HEK293 (cell line): ENCODE measurements around the gene RPS28.

Experiments used
- TRIM28 ChIP-seq: IDR thresholded peaks from 2 replicates; pipeline ENCODE4 v1.6.1; 2011; ENCODE audit warnings: low read length, control low read depth, borderline replicate concordance
- ZEB2 ChIP-seq: fragments of 450-650 bp; formaldehyde crosslinking; IDR thresholded peaks from 2 replicates; pipeline ENCODE4 v1.5.1; 2016; ENCODE audit warnings: missing biosample characterization, missing genetic modification characterization
- ZNF121 ChIP-seq: fragments of 450-650 bp; formaldehyde crosslinking; IDR thresholded peaks from 2 replicates; pipeline ENCODE4 v1.5.1; 2016; ENCODE audit warnings: missing biosample characterization, missing genetic modification characterization
- ZNF510 ChIP-seq: fragments of 450-650 bp; formaldehyde crosslinking; IDR thresholded peaks from 2 replicates; pipeline ENCODE4 v1.5.1; 2018; ENCODE audit warnings: mild to moderate bottlenecking, missing genetic modification characterization, missing biosample characterization; ENCODE audit not compliant: insufficient replicate concordance
- ZNF660 ChIP-seq: fragments of 450-650 bp; IDR thresholded peaks from 2 replicates; pipeline ENCODE4 v1.5.1; 2018; ENCODE audit warnings: missing biosample characterization, mild to moderate bottlenecking, missing genetic modification characterization
- TF ChIP-seq, protein P1 (sequence below): fragments of 450-650 bp; formaldehyde crosslinking; IDR thresholded peaks from 2 replicates; pipeline ENCODE4 v1.5.1; 2016; ENCODE audit warnings: missing biosample characterization, missing genetic modification characterization
- TF ChIP-seq, protein P2 (sequence below): fragments of 450-650 bp; formaldehyde crosslinking; IDR thresholded peaks from 2 replicates; pipeline ENCODE4 v1.5.1; 2016; ENCODE audit warnings: missing biosample characterization, missing genetic modification characterization

DNA sequence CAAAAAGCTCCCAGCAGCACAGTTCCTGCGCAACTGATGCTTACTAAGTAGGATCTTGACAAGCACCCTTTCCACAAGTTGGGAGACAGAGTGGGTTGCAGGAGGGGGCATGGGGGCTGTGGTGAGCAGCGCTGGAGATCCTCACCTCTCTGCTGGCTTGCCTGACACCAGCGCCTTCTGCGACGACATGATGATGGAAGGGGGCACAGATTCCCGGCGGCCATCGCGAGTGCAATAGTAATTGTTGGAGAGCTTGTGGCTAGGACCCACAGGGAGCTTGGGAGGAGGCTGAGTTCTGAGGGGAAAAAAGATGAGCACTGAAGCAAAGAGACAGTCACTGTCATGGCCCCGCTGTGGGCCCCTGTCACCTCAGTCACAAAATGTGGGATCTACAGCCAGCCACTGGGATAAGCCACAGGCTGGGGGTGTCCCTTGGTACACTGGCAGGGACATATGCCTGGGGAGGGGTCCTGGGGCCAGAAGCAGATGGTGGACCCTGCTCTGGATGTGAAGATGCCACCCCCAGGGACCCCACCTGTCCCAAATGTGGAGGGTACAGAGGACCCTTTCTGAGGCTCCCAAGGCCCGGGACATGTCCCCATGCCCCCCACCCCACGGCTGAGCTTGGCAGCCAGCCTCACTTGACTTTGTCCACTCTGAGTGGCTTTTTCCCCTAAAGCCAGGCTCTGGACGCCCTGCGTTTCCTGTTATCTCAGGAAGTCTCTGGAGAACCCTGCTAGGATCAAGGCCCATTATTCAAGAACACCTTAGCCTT, 4.8 kb upstream of the RPS28 start:
- TF ChIP-seq ZNF510 (no peak), ZEB2 (tag by site-specific recombination) (no peak), ZNF121 (tag by site-specific recombination) (no peak), TRIM28 (no peak), ZNF660 (tag by site-specific recombination) (no peak)
- TF ChIP-seq, protein P1, sequence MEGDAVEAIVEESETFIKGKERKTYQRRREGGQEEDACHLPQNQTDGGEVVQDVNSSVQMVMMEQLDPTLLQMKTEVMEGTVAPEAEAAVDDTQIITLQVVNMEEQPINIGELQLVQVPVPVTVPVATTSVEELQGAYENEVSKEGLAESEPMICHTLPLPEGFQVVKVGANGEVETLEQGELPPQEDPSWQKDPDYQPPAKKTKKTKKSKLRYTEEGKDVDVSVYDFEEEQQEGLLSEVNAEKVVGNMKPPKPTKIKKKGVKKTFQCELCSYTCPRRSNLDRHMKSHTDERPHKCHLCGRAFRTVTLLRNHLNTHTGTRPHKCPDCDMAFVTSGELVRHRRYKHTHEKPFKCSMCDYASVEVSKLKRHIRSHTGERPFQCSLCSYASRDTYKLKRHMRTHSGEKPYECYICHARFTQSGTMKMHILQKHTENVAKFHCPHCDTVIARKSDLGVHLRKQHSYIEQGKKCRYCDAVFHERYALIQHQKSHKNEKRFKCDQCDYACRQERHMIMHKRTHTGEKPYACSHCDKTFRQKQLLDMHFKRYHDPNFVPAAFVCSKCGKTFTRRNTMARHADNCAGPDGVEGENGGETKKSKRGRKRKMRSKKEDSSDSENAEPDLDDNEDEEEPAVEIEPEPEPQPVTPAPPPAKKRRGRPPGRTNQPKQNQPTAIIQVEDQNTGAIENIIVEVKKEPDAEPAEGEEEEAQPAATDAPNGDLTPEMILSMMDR (tag by site-specific recombination), result no peak
- TF ChIP-seq, protein P2, sequence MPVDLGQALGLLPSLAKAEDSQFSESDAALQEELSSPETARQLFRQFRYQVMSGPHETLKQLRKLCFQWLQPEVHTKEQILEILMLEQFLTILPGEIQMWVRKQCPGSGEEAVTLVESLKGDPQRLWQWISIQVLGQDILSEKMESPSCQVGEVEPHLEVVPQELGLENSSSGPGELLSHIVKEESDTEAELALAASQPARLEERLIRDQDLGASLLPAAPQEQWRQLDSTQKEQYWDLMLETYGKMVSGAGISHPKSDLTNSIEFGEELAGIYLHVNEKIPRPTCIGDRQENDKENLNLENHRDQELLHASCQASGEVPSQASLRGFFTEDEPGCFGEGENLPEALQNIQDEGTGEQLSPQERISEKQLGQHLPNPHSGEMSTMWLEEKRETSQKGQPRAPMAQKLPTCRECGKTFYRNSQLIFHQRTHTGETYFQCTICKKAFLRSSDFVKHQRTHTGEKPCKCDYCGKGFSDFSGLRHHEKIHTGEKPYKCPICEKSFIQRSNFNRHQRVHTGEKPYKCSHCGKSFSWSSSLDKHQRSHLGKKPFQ (tag by site-specific recombination), result no peak
